HG02642 (cell line): ENCODE data around the gene RIMBP3B.
"Not testable (repeated sequence)": the region's sequence is repeated elsewhere in the genome, so short reads cannot be mapped to it uniquely, and the experiment has no call there.

Source experiments
- ATAC-seq: cut with Tn5 transposase; IDR thresholded peaks from one replicate; pipeline ENCODE4 v1.9.1; 2021; ENCODE audit warnings: mild to moderate bottlenecking; ENCODE audit not compliant: unreplicated experiment, poor library complexity

RIMBP3B gene, protein sequence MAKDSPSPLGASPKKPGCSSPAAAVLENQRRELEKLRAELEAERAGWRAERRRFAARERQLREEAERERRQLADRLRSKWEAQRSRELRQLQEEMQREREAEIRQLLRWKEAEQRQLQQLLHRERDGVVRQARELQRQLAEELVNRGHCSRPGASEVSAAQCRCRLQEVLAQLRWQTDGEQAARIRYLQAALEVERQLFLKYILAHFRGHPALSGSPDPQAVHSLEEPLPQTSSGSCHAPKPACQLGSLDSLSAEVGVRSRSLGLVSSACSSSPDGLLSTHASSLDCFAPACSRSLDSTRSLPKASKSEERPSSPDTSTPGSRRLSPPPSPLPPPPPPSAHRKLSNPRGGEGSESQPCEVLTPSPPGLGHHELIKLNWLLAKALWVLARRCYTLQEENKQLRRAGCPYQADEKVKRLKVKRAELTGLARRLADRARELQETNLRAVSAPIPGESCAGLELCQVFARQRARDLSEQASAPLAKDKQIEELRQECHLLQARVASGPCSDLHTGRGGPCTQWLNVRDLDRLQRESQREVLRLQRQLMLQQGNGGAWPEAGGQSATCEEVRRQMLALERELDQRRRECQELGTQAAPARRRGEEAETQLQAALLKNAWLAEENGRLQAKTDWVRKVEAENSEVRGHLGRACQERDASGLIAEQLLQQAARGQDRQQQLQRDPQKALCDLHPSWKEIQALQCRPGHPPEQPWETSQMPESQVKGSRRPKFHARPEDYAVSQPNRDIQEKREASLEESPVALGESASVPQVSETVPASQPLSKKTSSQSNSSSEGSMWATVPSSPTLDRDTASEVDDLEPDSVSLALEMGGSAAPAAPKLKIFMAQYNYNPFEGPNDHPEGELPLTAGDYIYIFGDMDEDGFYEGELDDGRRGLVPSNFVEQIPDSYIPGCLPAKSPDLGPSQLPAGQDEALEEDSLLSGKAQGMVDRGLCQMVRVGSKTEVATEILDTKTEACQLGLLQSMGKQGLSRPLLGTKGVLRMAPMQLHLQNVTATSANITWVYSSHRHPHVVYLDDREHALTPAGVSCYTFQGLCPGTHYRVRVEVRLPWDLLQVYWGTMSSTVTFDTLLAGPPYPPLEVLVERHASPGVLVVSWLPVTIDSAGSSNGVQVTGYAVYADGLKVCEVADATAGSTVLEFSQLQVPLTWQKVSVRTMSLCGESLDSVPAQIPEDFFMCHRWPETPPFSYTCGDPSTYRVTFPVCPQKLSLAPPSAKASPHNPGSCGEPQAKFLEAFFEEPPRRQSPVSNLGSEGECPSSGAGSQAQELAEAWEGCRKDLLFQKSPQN (N-terminal part only)

DNA sequence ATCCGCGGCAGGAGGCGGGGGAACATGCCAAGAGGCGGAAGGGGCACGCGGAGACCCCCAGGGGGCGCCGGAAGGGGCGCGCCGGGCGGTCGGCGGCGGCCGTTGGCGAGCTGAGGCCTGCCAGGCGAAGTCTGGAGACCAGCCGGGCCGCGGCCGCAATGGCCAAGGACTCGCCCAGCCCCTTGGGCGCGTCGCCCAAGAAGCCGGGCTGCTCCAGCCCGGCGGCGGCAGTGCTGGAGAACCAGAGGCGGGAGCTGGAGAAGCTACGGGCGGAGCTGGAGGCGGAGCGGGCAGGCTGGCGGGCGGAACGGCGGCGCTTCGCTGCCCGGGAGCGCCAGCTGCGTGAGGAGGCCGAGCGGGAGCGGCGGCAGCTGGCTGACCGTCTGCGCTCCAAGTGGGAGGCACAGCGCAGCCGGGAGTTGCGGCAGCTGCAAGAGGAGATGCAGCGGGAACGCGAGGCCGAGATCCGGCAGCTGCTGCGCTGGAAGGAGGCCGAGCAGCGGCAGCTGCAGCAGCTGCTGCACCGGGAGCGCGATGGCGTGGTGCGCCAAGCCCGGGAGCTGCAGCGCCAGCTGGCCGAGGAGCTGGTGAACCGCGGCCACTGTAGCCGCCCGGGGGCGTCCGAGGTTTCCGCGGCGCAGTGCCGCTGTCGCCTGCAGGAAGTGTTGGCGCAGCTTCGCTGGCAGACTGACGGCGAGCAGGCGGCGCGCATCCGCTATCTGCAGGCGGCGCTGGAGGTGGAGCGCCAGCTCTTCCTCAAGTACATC lies at the start of gene RIMBP3B:
Gene RIMBP3B (plus strand): TSS at position 51 of the 767 bp plus-strand sequence. CDS start 108 bp downstream, at position 159.
- ATAC-seq, result peak; percentile 72

DNA sequence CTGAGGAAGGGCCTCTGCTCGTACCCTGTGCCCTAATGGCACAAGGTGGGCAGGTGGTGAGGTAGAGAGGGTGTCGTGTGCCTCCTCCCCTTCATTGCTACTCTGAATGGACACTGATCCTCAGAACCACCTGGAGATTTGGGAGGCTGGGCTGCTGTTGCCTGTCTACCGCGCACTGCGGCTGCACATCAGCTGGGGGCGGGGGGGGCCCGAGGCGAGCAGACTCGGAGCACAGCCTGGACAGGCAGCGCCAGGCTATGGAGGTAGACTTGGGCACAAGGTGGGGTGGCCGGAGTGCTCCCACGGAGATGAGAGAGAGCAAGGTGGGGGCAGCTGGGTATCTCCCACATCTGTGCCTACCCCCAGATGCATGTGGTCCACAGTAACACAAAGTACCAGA lies 26.0 kb upstream of the RIMBP3B start:
- ATAC-seq, result not testable (repeated sequence)

DNA sequence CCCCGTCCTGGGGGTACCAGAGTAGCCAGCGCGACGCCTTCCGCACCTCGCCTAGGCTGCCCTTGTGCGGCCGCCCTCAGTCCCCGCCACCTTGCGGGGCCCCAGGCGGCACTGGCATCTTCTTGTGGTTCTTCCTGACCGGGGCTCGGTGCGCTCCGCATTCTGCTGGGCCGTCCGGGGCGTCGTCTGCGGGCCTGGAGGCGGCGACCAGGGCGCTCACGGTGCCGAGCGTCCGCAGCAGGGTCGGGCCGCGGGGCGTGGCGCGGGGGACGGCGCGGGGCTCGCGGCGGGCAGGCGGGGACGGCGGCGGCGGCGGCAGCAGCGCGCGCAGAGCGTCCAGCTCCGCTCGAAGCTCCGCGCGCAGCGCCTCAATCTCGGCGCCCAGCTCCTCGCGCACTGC lies 23.0 kb upstream of the RIMBP3B start:
- ATAC-seq, result not testable (repeated sequence)

- not testable (repeated sequence) for ATAC-seq
Observed at GRCh38 chr22:21362473-21362872, 21.1 kb upstream of the RIMBP3B start.

- not testable (repeated sequence) for ATAC-seq
Observed at GRCh38 chr22:21363061-21363460, 20.5 kb upstream of the RIMBP3B start.

GRCh38 chr22:21363803-21364202 lies 19.7 kb upstream of the RIMBP3B start:
- ATAC-seq, result not testable (repeated sequence)

GRCh38 chr22:21364362-21364761 lies 19.2 kb upstream of the RIMBP3B start:
- ATAC-seq, result not testable (repeated sequence)

DNA sequence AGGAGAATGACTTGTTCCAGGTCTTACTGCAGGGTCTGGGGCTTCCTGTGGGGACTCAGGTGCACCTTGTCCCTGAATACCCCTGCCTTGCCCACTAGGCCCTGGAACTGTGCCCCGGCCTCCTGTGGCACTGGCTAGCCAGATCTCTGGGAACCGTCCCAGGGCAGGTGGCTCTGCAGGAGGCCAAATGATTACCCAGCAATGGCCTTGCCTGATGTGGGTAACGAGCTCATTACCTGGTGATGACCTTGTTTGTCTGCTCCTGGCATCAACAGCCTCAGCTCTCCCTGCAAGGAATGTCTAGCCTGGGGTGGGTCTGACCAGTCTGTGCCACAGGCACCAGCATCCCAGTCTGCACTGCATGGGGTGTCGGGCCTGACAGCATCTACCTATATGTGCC lies 18.2 kb upstream of the RIMBP3B start:
- not testable (repeated sequence) for ATAC-seq

DNA sequence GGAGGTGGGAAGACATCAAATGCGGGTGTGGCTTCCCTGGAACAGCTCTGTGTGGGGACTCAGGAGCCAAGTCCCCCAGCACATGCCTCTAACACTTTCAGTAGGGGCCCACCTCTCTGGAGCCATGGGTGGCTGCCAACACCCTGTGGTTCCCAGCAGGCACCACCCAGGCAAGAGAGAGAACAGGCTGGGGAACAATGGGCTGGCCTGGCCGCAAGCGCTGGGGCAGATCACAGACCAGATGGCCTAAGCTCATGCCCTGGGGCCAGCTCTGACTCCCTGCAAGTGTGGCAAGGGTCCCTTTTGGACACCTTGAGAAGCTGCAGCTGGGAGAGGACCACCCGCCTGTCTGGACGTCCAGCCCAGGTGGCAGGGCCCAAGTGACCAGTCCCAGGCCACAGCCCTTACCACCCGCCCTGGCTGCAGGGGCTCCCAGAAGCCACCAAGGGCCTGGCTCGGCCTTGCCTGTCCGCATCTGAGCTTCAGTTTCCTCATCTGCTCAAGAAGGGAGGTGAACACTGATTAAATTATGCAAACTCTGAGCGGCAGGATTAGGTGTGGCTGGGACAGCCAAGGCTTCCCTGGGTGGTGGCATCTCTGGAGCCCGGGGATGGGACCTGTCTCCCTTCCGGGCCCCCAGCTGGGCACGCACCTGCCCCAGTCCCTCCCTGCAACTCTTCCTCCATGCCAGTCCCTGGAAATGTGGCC lies 14.8 kb upstream of the RIMBP3B start:
- not testable (repeated sequence) for ATAC-seq

GRCh38 chr22:21375880-21376279 lies 7.7 kb upstream of the RIMBP3B start:
- not testable (repeated sequence) for ATAC-seq

GRCh38 chr22:21384468-21385357 lies 1.2 kb downstream of the RIMBP3B start:
- peak; percentile 42 for ATAC-seq

DNA sequence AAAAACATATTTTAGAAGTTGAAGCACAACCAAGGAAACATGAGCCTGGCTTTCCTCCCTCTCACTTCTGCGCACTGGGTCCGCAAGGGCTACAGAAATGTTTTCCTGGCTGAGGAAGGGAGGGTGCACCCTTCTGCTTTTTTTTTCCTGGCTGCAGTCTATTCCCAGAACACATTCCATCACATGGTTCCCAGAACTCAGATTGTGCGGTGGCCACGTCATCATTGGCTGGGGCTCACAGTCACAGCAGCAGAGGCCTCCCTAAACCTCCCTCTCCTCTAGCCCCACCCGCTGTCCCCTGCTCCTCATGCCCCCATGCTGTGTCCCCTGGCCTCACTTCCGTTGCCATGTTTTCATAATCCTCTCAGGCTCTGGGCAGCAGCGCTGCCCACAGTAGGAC lies 5.9 kb downstream of the RIMBP3B start:
- ATAC-seq, result not testable (repeated sequence)

DNA sequence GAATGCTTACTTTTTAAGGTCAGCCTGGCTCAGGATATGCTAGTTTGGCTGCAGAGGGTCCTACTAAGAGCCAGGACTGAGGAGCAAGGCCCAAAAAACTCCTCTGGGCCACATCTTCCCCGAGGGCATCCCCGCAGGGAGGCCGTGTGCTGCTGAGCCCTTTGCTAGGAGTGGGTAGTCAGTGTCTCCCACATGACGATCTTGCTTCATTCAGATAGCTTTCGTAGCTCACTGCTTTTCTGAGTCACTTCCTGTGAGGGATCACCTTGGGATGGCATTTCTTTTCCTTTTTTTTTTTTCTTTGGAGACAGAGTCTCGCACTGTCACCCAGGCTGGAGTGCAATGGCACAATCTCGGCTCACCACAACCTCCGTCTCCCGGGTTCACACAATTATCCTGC lies 6.5 kb downstream of the RIMBP3B start:
- not testable (repeated sequence) for ATAC-seq

DNA sequence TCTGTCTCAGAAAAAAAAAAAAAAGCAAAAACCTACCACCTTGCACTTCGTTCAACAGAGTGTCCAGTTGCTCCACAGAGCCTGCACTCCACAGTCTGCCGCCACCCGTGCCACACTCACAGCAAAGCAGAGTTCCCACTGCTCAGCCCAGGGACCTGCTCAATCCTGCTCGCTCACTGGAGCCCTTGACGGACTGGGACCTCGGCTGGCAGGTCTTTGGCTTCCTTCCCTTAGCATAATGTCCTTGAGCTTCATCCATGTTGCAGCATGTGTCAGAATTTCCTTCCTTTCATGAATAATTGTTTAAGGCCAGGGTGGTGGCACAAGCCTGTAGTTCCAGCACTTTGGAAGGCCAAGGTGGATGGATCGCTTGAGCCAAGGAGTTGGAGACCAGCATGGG lies 11.1 kb downstream of the RIMBP3B start:
- ATAC-seq, result not testable (repeated sequence)

DNA sequence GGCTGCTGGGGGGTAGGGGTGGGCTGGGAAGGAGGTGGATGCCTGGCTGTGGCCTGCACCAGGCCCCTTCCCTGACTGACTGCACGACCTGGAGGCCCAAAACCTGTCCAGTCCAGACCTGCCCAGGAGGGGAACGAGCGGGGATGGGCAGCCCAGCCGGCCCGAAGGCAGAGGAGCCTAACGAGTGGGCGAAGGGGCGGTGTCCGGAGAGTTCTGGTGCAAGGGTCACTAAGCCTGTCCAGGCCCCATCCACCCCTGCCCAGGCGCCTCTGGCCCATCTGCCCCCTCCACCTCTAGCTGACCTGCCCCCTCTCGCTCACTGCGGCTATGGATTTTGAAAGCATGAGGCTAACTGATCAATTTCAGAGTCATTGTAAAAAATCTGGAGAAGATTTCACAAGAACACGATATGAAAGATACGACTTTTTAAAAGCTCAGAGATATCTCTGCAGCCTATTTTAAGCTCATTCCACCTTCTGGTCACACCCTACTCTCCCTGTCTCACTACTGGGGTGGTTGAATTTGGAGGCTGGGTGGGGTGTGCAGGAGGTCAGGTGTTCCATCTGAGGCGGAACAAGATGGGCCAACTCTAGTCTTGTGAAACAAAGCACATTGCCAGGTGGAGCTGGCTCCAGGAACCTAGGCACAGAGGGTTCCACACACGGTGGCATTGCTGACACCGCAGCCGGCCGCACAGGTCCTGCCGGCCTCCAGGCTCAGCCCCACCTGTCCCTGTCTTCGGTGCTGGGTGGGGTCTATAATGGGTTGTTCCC lies 17.8 kb downstream of the RIMBP3B start:
- not testable (repeated sequence) for ATAC-seq

- not testable (repeated sequence) for ATAC-seq
Observed at GRCh38 chr22:21402763-21403314, 19.3 kb downstream of the RIMBP3B start.

DNA sequence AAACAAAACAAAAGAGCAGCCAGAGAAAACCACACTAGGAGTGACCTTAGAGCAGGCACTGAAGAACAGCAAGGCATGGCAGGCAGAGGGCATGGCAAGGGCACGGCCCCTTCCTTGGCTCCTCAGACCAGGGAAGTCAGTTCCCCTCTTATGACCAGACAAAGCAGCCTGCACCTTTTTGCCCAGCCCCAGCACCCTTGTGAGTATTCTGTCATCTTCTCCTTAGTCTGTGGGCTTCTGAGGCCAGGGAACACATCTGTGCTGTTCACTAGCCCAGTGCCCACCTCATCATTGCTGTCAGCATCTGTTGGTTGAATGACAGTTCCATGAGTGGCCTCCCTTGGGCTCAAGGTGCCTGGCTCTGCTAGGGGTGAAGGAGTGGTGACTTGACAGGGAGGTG lies 23.6 kb downstream of the RIMBP3B start:
- ATAC-seq, result not testable (repeated sequence)
